ENCODE results near the gene FOXJ3.

DNA sequence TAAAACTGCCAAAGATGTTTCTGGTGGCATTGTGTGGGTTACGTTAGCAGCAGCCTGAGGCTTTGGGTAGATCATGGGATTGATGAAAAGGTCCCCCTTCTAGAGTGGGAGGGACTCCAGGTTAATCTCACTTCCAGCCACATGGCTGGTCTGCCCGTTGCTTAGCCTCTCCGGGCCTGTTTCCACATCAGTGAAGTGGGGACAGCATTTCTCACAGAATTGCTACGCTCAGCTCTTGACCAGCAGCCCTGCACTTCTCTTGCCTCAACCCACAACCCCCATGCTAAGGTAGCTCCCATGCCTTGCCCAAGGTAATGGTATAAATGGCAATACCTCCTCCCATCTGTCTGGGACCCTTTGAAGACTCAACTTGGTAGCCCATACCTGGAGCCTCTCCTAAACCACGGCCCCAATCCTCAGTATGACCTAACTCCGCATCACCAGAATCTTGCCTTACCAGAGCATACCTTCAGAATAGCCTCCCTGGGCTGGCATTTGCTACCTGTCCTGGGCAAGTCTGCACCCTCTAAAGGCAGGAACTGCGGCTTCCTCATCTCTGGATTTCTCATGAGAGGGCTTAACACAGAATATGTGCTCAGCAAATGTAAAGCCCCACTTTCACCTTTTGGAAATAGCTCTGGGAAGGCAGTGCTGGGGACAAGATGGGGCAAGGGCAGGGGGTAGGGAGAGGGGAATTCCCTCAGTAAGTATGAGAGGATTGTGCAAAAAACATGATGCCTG lies 159.6 kb downstream of the FOXJ3 start:
- TF ChIP-seq CHD1 (IDR thresholded peaks at IDR 0.05; ENCODE audit: low read depth, low read length) (no peak), EZH2 (IDR thresholded peaks at IDR 0.05; ENCODE audit: low read depth, low read length, severe bottlenecking) (no peak), TAF7 (optimal IDR thresholded peaks at IDR 0.05; ENCODE audit: borderline replicate concordance, low read depth, low read length) (no peak), BACH1 (IDR thresholded peaks at IDR 0.05; ENCODE audit: low read length) (no peak), GABPA (IDR thresholded peaks at IDR 0.05; ENCODE audit: borderline replicate concordance, insufficient read depth, low read length) (no peak), JUND (IDR thresholded peaks at IDR 0.05; ENCODE audit: low read length) (no peak), BRCA1 (IDR thresholded peaks at IDR 0.05; ENCODE audit: low read depth, low read length) (no peak)

Data from H1 (cell line).